Stimulated activated CD4-positive, alpha-beta T cell treated with anti-CD3 and anti-CD28 coated beads, Interleukin-4, amount 100 ng/mL, for 1 hour (primary cell): ENCODE measurements around the gene ERBIN.
"Not testable (repeated sequence)": the region's sequence is repeated elsewhere in the genome, so short reads cannot be mapped to it uniquely, and the experiment has no call there.

Experiments used
- DNase-seq: peaks from one replicate; pipeline ENCODE4 v3.0.0-alpha.2; 2020

The ERBIN gene, protein sequence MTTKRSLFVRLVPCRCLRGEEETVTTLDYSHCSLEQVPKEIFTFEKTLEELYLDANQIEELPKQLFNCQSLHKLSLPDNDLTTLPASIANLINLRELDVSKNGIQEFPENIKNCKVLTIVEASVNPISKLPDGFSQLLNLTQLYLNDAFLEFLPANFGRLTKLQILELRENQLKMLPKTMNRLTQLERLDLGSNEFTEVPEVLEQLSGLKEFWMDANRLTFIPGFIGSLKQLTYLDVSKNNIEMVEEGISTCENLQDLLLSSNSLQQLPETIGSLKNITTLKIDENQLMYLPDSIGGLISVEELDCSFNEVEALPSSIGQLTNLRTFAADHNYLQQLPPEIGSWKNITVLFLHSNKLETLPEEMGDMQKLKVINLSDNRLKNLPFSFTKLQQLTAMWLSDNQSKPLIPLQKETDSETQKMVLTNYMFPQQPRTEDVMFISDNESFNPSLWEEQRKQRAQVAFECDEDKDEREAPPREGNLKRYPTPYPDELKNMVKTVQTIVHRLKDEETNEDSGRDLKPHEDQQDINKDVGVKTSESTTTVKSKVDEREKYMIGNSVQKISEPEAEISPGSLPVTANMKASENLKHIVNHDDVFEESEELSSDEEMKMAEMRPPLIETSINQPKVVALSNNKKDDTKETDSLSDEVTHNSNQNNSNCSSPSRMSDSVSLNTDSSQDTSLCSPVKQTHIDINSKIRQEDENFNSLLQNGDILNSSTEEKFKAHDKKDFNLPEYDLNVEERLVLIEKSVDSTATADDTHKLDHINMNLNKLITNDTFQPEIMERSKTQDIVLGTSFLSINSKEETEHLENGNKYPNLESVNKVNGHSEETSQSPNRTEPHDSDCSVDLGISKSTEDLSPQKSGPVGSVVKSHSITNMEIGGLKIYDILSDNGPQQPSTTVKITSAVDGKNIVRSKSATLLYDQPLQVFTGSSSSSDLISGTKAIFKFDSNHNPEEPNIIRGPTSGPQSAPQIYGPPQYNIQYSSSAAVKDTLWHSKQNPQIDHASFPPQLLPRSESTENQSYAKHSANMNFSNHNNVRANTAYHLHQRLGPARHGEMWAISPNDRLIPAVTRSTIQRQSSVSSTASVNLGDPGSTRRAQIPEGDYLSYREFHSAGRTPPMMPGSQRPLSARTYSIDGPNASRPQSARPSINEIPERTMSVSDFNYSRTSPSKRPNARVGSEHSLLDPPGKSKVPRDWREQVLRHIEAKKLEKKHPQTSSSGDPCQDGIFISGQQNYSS (N-terminal part only)

DNA sequence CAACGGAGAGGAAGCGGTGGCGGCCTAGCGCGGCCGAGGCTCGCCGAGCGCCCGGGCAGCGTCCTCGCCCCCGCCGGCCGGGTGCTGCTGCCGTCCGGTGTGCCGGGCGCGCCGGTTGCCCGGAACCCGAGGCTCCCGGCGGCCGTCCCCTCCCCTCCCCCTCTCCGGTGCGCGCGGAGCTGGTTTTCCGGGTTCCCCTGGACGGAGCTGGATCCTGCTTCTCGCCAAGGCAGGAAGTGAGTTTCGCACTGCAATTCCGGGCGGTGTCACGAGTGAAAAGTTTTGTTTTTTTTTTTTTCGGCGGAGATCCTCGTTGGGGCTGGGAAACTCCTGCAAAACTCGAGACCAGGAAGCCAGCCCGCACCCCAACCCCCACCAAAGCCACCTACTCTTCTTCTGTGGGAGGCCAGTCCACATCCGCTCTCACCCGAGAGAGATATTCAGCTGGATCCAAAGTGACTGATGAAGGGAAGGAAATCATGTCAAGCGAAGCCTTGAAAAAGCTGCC lies at the start of gene ERBIN:
Gene ERBIN (plus strand): TSS at position 300 of the 508 bp plus-strand sequence. CDS start 66,144 bp downstream, outside the sequence.
- peak; percentile 64 for DNase-seq

DNA sequence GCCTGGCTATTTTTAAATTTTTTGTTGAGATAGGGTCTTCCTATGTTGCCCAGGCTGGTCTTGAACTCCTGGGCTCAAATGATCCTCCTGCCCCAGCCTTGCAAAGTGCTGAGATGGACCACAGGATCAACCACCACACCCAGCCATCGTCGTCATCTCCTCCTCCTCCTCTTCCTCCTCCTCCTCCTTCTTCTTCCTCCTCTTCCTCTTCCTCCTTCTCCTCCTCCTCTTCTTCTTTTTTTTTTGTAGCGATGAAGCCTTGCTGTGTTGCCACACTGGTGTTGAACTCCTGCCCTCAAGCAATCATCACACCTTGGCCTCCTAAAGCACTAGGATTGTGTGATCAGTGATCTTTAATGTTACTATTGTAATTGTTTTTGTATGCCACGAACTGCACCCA lies 49.4 kb upstream of the ERBIN start:
- no peak for DNase-seq

DNA sequence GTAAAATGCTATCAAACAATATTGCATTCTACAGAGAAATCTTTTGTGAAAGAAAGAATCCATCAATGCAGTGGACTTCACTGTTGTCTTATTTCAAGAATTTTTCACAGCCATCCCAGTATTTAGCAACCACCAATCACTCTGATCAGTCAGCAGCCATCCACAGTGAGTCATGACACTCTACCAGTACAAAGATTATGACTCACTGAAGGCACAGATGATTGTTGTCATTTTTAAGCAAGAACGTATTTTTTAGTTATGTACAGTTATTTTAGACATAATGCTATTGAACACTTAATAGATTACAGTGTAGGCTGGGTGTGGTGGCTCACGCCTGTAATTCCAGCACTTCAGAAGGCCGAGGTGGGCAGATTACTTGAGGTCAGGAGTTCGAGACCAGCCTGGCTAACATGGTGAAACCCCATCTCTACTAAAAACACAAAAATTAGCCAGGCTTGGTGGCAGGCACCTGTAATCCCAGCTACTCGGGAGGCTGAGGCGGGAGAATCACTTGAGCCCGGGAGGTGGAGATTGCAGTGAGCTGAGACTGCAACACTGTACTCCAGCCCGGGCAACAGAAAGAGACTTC lies 46.6 kb upstream of the ERBIN start:
- DNase-seq, result not testable (repeated sequence)

DNA sequence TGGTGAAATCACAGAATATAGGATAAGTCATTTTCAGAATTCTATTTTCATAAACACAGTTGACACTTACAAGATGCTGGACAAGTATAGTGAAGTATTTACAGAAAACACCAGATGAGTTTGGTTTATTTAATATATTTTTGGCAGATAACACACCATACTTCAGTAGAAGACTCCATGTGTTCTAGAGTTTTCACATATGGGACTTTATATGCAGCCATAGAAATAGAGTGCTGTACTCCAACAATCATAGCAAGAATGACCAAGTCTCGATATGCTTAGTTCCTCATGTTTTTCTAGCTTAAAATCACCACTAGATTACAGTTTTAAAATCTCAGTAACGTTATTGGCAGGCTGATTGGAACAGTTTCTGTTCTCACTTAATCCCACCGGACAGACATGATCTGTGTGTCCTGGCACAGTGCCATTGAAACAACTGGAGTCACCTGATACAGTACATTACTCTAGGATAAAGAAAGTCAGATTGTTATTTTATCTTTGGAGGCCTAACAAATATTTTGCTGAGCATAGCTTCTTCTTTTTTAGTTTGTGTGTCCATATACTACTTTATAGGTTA lies 45.8 kb upstream of the ERBIN start:
- no peak for DNase-seq

DNA sequence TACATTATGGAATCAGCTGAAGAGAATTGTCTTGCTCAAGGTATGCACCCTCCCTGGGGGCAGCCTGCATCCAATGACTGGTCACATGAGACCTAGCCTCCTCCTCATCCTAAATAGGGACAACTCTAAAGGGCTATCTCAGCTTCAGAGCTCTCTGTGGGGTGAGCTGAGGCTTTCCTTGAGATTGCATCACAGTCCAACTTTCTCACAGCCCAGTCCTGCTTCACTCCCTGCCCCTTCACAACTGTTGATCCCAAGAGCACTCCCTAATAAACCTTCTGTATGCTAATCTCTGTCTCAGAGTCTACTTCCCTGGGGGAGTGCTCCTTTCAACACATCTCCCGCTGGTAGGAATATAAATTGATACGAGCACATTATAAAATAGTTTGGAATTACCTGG lies 44.1 kb upstream of the ERBIN start:
- no peak for DNase-seq

DNA sequence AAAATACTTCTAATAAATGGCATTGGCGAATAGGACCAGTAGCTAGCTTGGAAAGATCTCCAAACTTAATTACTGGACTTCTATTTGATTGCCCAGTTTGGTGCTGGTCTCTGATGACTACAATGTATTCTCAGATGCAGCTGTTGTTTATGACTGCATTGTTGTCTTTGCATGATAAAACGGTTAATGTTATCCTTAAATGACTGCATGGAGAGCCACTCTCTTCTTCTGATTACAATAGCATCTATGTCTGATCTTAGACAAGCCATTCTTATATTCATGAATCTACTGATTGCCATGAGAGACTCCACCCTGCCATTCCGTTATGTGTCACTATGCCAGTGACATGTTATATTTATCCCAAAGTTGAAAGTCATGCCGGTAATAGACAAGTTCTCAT lies 42.9 kb upstream of the ERBIN start:
- DNase-seq, result no peak

DNA sequence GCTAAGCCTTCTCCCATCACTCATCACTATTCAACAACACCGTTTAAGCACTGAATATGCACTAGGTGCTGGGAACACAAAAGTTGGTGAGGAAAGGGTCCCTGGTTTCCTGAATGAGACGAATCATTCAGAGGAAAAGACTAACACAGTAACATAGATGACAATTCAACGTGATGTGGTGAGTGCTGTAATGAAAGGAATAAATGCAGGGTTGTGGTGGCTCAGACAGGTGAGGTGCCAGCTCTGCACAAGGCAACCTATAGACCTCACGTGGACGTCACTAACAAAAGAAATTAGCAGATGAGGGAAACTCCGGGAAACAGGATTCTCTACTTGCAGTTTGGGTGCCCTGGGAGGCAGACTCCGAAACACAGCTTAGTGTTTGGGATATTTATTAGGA lies 40.0 kb upstream of the ERBIN start:
- no peak for DNase-seq

DNA sequence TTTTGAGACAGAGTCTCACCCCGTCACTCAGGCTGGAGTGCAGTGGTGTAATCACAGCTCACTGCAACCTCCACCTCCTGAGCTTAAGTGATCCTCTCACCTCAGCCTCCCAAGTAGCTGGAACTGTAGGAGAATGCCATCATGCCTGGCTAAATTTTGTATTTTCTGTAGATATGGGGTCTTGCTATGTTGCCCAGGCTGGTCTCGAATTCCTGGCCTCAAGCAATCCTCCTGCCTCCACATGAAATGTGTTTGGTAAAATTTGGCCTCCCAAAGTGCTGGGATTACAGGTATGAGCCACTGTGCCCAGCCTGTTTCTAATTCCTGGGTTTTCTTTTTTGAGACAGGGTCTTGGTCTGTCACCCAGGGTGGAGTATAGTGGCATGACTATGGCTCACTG lies 34.4 kb upstream of the ERBIN start:
- DNase-seq, result not testable (repeated sequence)

DNA sequence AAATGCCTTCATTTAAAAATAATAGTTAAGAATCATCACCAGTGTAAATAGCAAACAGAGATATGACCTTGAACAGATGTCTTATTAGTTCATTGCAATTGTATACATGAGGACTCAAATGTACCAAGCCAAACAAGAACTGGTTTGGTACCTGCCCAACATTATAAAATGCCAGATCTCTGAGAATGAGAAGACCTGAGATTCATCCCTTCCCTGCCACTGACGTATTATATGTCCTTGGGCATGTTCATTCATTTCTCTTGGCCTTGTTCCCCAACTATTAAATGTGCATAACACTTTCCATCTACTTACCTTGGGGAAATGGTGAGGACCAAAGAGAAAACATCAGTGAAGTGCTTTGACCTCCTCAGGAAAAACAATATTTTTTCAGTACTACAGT lies 33.6 kb upstream of the ERBIN start:
- no peak for DNase-seq

DNA sequence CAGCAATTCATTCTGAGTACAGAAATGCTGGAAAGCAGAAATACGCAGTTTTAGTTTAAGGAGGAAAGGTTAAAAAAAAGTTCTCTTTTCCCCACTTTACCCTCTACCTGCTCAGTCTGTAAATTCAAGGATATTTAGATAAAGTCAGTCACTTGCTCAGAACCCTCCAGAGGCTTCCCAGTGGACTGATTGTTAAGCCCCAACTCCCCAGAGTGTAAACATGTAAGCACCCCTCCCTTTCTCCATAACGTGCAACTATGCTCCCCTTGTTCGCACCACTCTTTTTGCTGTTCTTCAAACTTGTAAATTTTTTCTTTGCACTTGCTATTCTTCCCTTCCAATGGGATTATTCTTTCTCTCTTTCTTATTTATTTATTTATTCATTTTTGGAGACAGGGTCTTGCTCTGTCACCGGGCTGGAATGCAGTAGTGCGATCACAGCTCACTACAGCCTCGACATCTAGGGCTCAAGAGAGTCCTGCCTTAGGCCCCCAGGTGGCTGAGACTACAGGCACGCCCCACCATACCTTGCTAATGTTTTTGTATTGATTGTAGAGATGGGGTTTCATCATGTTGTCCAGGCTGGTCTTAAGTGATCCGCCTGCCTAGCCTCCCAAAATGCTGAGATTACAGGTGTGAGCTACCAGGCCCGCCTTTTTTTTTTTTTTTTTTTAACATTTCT lies 32.5 kb upstream of the ERBIN start:
- DNase-seq, result no peak

DNA sequence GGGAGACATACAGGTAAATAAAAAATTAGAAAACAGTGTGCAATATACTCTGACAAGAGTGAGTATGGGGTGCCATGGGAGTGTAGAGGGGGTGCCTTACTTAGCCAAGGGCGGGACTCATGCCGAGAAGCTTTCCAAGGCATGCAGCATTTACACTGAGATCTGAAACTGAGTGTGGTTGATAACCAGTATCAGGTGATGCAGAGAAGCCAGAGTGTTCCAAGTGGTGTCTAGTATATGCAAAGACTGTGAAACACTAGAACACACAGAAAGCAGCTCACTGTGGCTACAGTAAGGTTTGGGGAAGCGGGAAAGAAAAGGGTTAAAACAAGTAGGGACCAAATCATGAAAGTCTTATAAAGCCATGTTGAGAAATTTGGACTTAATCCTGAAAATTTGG lies 30.5 kb upstream of the ERBIN start:
- DNase-seq, result no peak

DNA sequence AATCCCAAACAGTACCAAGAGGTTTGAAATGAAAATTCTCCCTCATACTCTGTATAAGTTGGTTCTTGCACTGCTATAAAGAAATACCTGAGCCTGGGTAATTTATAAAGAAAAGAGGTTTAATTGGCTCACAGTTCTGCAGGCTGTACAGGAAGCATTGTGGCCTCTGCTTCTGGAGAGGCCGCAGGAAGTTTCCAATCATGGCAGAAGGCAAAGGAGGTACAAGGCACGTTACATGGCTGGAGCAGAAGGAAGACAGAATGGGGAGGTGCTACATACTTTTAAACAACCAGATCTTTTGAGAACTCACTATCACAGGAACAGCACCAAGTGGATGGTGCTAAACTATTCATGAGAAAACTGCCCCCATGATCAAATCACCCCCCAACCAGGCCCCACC lies 25.6 kb upstream of the ERBIN start:
- DNase-seq, result no peak

DNA sequence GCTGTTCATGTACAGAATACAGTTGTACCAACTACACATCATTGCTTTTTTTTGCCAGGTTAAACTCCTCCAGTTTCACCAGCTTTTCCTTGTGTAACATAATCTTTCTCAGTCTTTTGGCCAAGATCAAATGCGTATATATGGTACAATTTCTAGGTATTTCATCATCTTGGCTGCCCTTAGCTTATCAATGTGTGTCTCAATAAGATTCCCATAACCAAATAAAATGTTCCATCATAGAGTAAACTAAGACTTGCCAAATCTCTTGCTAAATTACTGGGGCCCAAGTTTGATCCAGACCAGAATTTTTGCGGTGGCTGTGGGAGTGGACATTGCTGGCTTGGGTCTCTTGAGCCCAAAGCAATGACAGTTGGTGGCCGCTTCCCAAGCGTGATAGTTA lies 24.3 kb upstream of the ERBIN start:
- DNase-seq, result no peak

DNA sequence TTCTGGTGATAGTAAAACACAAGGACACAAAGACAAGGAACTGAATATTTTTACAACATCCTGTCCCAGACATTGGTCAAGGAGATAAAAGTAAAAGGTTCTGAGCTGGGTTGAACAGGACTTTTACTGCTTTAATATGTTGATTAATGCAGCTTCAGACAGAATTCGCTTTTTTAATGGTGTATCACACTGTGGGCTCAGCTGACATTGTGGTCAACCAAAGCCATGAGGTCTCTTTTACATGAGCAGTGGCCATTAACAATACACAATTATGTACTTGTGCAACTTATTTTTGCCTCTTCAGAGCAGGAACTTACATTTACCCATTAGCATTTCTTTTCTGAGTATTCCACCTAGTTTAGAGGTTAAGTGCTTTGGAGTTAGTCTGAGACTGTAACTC lies 22.8 kb upstream of the ERBIN start:
- no peak for DNase-seq

DNA sequence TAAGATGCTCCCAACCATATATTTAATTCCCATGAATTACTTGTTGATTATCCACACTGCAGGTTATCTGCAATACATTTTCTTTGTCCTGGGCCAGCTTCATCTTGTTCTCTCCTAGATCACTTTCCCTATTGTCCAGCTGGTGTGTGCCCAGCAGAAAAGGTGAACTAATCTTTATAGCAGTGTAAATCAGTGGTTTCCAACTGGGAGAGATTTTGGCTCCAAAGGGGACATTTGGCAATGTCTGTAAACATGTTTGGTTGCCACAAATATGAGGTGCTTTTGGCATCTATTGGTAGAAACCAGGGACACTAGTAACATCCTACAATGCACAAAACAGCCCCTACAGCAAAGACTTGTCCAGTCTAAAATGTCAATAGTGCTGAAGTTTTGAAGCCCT lies 20.1 kb upstream of the ERBIN start:
- DNase-seq, result no peak

DNA sequence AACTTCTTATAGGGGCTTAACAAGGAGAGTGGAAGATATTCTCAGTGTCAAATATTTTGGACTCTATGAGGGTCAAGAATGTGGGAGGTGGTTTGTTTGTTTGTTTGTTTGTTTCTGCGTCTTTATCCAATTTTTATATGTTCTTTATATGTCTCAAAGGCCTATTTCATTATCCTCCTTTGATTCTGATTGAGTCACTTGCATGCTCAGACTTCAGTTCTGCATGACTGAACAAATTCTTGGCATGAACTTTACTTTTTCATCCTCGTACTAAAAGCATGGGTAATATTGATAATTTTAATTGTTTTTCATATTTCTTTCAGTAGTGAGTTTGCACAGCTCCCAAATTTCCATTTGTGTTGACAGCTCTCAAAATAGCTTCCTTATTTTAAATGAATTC lies 19.2 kb upstream of the ERBIN start:
- no peak for DNase-seq

DNA sequence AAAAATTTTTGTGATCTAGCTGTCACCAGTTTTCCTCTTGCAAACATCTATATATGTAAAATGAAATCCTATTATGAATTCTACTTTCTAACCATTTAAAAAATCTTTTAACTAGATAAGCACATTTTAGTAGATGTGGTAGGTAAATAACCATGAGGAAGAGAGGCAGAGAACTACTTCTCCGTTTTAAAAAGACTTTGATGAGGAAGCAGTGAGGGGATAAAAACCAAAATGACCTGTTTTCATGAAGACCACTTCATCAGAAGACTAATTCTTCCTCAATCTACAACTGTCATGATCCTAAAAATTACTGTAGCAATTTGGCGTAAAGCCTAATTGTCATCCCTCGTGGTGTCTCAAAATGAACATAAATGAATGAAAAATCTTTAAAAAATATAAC lies 15.7 kb upstream of the ERBIN start:
- DNase-seq, result no peak

DNA sequence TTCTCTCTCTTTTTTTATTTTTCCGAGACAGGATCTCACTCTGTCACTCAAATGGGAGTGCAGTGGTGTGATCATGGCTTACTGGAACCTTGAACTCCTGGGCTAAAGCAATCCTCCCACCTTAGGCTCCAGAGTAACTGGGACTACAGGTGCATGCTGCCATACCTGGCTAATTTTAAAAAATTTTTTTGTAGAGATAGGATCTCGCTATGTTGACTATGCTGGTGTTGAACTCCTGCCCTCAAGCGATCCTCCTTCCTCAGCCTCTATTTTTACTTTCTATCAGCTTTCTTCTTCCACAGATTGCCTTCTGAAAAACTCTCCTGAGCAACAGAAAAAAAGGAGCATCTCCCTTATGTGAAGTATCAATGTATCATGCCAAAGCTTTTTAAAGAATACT lies 14.1 kb upstream of the ERBIN start:
- DNase-seq, result no peak

DNA sequence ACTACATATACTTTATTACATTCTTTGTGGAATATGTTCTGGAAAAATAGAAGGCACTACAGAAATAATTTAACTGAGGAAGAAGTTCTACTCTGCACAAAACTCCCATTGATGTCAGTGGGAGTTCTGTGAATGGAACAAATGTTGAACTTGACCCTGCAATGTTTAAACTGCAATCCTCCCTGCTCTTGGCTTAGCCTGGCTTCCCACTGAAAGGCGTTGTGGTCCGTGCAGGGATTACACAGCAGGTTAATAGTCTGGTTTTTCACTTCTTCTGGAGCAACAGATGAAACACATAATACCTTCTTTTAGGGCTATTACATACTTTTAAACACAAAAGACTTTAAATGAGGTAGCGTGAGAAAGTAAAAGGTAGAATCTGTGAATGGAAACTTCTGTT lies 12.9 kb upstream of the ERBIN start:
- no peak for DNase-seq

DNA sequence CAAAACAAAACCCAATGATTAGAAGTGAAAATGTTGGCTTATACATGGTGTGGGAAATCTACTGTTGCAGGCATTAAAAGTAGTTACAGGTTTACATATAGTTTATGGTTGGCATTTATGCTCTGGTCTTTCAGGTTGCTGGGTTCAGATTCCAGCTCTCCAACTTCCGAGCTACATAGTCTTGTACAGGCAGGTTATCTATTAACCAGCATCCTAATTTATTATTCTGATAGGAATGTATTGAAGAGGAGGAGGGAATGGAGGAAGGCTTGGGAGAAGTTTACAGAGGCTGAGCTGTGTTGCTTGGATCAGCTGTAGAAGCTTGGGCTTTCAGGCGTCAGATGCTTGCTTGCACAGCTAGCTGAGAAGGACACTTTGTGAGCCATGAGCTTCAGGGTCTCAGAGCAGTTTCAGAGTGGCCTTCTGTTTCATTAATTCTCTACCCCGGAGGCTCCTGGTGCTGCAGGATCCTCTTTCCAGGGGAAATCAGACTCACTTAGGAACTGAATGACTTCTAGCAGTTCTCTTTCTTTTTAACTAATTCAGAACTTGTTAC lies 11.7 kb upstream of the ERBIN start:
- DNase-seq, result no peak

DNA sequence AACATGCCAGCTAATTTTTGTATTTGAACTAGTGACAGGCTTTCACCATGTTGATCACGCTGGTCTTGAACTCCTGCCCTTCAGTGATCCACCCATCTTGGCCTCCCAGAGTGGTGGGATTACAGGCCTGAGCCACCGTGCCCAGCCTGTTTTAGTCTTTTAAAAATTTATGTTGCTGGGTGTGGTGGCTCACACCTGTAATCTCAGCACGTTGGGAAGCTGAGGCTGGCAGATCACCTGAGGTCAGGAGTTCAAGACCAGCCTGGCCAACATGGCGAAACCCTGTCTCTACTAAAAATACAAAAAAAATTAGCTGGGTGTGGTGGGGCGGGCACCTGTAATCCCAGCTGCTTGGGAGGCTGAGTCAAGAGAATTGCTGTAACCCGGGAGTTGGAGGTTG lies 10.7 kb upstream of the ERBIN start:
- DNase-seq, result not testable (repeated sequence)
